H1 (cell line): ENCODE data around the gene TSC2. TPM values are rescaled to one million over a fixed set of nuclear protein-coding genes. Genes with fewer than 3 reads are reported as not detected.

Experiments used
- CTCF ChIA-PET: fragments of 300-600 bp; sonication (Branson Sonifier 250); formaldehyde crosslinking; loops from one replicate; lab custom pipeline; 2021; ENCODE audit not compliant: partially characterized antibody; lab: Charles Lee
- POLR2A ChIA-PET: fragments of 300-600 bp; sonication (Branson Sonifier 250); formaldehyde crosslinking; loops from one replicate; lab custom pipeline; 2021; ENCODE audit warnings: inconsistent platforms; ENCODE audit not compliant: partially characterized antibody; lab: Charles Lee
- DNase-seq, 2 experiments: peaks; one replicate each; pipeline versions ENCODE4 v3.0.0 to v3.0.0-alpha.2; 2010 to 2022; ENCODE audit warnings: low spot score in 2 of 2, low read depth in 1 of 2, mixed read lengths in 1 of 2
- FAIRE-seq: peaks from 2 replicates; lab custom pipeline; 2011; peaks lifted over from hg19 to GRCh38; lab: Jason Lieb, UNC
- H2AFZ ChIP-seq: 2 replicates; pipeline ENCODE4 v1.8.1; 2012; ENCODE audit warnings: low read length, inconsistent platforms
- H2AK5ac ChIP-seq: 2 replicates; pipeline ENCODE4 v1.6.1; 2013; ENCODE audit warnings: low read depth, low read length
- H2BK120ac ChIP-seq: replicated peaks from 2 replicates; pipeline ENCODE3; 2013; ENCODE audit warnings: low read depth, low read length, inconsistent platforms
- H2BK12ac ChIP-seq: 2 replicates; pipeline ENCODE4 v1.6.1; 2013; ENCODE audit warnings: low read depth, low read length
- H2BK15ac ChIP-seq: 2 replicates; pipeline ENCODE4 v1.6.1; 2013; ENCODE audit warnings: low read length
- H2BK20ac ChIP-seq: 2 replicates; pipeline ENCODE4 v1.6.1; 2013; ENCODE audit warnings: low read length
- H2BK5ac ChIP-seq: 2 replicates; pipeline ENCODE4 v1.6.1; 2013; ENCODE audit warnings: low read depth, low read length
- H3K14ac ChIP-seq: 2 replicates; pipeline ENCODE4 v1.6.1; 2013; ENCODE audit warnings: inconsistent platforms; ENCODE audit not compliant: insufficient read length
- H3K18ac ChIP-seq: 2 replicates; pipeline ENCODE4 v1.6.1; 2013; ENCODE audit warnings: low read length; ENCODE audit errors: extremely low read depth
- H3K23ac ChIP-seq: 2 replicates; pipeline ENCODE4 v1.6.1; 2013; ENCODE audit warnings: inconsistent platforms; ENCODE audit not compliant: insufficient read length
- H3K23me2 ChIP-seq: 2 replicates; pipeline ENCODE4 v1.6.1; 2013; ENCODE audit warnings: low read depth, low read length
- H3K27ac ChIP-seq: 2 replicates; pipeline ENCODE4 v1.6.1; 2011; ENCODE audit warnings: low read depth, low read length, inconsistent platforms
- H3K27me3 ChIP-seq, 4 experiments: replicated peaks in 1 of 4; 1 replicate in 1 of 4; 2 replicates in 3 of 4; pipeline versions ENCODE4 v1.6.1 to v1.8.1; 2011 to 2013; ENCODE audit warnings: low read length in 3 of 4, mild to moderate bottlenecking in 3 of 4, inconsistent platforms in 2 of 4, mixed read lengths in 2 of 4, moderate library complexity in 1 of 4; ENCODE audit not compliant: control insufficient read depth in 3 of 4, insufficient read depth in 3 of 4; ENCODE audit errors: extremely low read depth in 1 of 4
- H3K36me3 ChIP-seq, 4 experiments: 2 replicates each; pipeline versions ENCODE4 v1.6.1 to v1.8.1; 2011 to 2013; ENCODE audit warnings: mild to moderate bottlenecking in 4 of 4, low read length in 3 of 4, moderate library complexity in 2 of 4, control low read depth in 1 of 4, inconsistent platforms in 1 of 4; ENCODE audit not compliant: insufficient read depth in 4 of 4, control insufficient read depth in 2 of 4
- H3K4ac ChIP-seq: replicated peaks from 2 replicates; pipeline ENCODE3; 2013; ENCODE audit warnings: low read length, low read depth, mixed read lengths, inconsistent platforms; ENCODE audit not compliant: insufficient read length
- H3K4me1 ChIP-seq, 4 experiments: replicated peaks in 1 of 4; 1 replicate in 1 of 4; 2 replicates in 3 of 4; pipeline versions ENCODE4 v1.6.1 to v1.8.1; 2011 to 2013; ENCODE audit warnings: low read length in 3 of 4, inconsistent platforms in 2 of 4, mixed read lengths in 1 of 4; ENCODE audit not compliant: insufficient read depth in 4 of 4, control insufficient read depth in 3 of 4
- H3K4me2 ChIP-seq, 2 experiments: 2 replicates each; pipeline versions ENCODE4 v1.6.1 to v1.8.1; 2011 to 2013; ENCODE audit warnings: low read depth in 2 of 2, low read length in 2 of 2, control low read depth in 1 of 2, inconsistent platforms in 1 of 2, mild to moderate bottlenecking in 1 of 2; ENCODE audit not compliant: insufficient read depth in 1 of 2
- H3K4me3 ChIP-seq, 4 experiments: fragments of 200-600, 300-600 bp in 1 of 4; sonication (generic), shearing (Covaris generic), sonication (Bioruptor Twin) in 1 of 4; 2 replicates each; pipeline versions ENCODE4 v1.5.1 to v1.8.1; 2011 to 2016; ENCODE audit warnings: low read length in 4 of 4, low read depth in 3 of 4, control low read depth in 2 of 4, inconsistent platforms in 2 of 4, mild to moderate bottlenecking in 2 of 4, mixed read lengths in 1 of 4, moderate library complexity in 1 of 4; ENCODE audit not compliant: insufficient read depth in 2 of 4; ENCODE audit errors: extremely low read depth in 1 of 4
- H3K56ac ChIP-seq: replicated peaks from 2 replicates; pipeline ENCODE3; 2013; ENCODE audit warnings: low read depth, mild to moderate bottlenecking, mixed read lengths, low read length, inconsistent platforms; ENCODE audit not compliant: insufficient read length
- H3K79me1 ChIP-seq: 2 replicates; pipeline ENCODE4 v1.6.1; 2013; ENCODE audit warnings: low read depth, low read length, control low read depth
- H3K79me2 ChIP-seq, 2 experiments: 2 replicates each; pipeline versions ENCODE4 v1.6.1 to v1.8.1; 2012 to 2013; ENCODE audit warnings: low read length in 2 of 2, mild to moderate bottlenecking in 2 of 2, inconsistent platforms in 1 of 2; ENCODE audit not compliant: insufficient read depth in 2 of 2, control insufficient read depth in 1 of 2
- H3K9ac ChIP-seq, 4 experiments: replicated peaks in 1 of 4; 1 replicate in 1 of 4; 2 replicates in 3 of 4; pipeline versions ENCODE4 v1.6.1 to v1.8.1; 2011 to 2013; ENCODE audit warnings: low read depth in 3 of 4, low read length in 3 of 4, control low read depth in 2 of 4, mild to moderate bottlenecking in 2 of 4, moderate library complexity in 2 of 4, inconsistent platforms in 1 of 4; ENCODE audit errors: extremely low read depth in 1 of 4
- H3K9me3 ChIP-seq, 2 experiments: 2 replicates each; pipeline versions ENCODE4 v1.6.1 to v1.8.1; 2012 to 2013; ENCODE audit warnings: mild to moderate bottlenecking in 2 of 2, moderate library complexity in 2 of 2, control low read depth in 1 of 2, inconsistent platforms in 1 of 2, low read depth in 1 of 2, low read length in 1 of 2, mixed read lengths in 1 of 2; ENCODE audit not compliant: insufficient read depth in 2 of 2
- H4K20me1 ChIP-seq, 2 experiments: replicated peaks in 1 of 2; 2 replicates each; pipeline versions ENCODE3 to v1.8.1; 2011 to 2013; ENCODE audit warnings: inconsistent platforms in 2 of 2, low read length in 2 of 2, mild to moderate bottlenecking in 1 of 2; ENCODE audit not compliant: insufficient read depth in 2 of 2, control insufficient read depth in 1 of 2
- H4K5ac ChIP-seq: 2 replicates; pipeline ENCODE4 v1.6.1; 2013; ENCODE audit warnings: low read length, low read depth, mixed read lengths, inconsistent platforms; ENCODE audit not compliant: insufficient read length
- H4K8ac ChIP-seq: 2 replicates; pipeline ENCODE4 v1.8.0; 2013; ENCODE audit warnings: mild to moderate bottlenecking, moderate library complexity, low read length, inconsistent platforms; ENCODE audit not compliant: insufficient read depth; ENCODE audit errors: extremely low read depth
- H4K91ac ChIP-seq: replicated peaks from 2 replicates; pipeline ENCODE3; 2013; ENCODE audit warnings: low read length, mixed read lengths, inconsistent platforms; ENCODE audit not compliant: insufficient read length
- BCL11A ChIP-seq, 2 experiments: IDR thresholded peaks; one replicate each; pipeline ENCODE4 v1.6.1; 2011; ENCODE audit warnings: low read depth in 2 of 2, low read length in 2 of 2, mild to moderate bottlenecking in 2 of 2
- CBX5 ChIP-seq: fragments of 300-800, 300-1000 bp; sonication (generic); IDR thresholded peaks from 2 replicates; pipeline ENCODE4 v1.7.1; 2016; ENCODE audit warnings: antibody characterized with exemption, low read length, low read depth
- CHD2 ChIP-seq: IDR thresholded peaks from 2 replicates; pipeline ENCODE4 v1.6.1; 2012; ENCODE audit warnings: low read length, improper control_type of control experiment
- EP300 ChIP-seq, 2 experiments: IDR thresholded peaks; 1 replicate in 1 of 2; 2 replicates in 1 of 2; pipeline ENCODE4 v1.6.1; 2011 to 2012; ENCODE audit warnings: low read depth in 2 of 2, low read length in 2 of 2, mild to moderate bottlenecking in 2 of 2, borderline replicate concordance in 1 of 2, inconsistent platforms in 1 of 2, moderate library complexity in 1 of 2
- GABPA ChIP-seq: IDR thresholded peaks from 2 replicates; pipeline ENCODE4 v1.6.1; 2011; ENCODE audit warnings: mild to moderate bottlenecking, low read length, moderate library complexity, borderline replicate concordance; ENCODE audit not compliant: insufficient read depth
- JUND ChIP-seq: IDR thresholded peaks from 2 replicates; pipeline ENCODE4 v1.6.1; 2011; ENCODE audit warnings: mild to moderate bottlenecking, improper control_type of control experiment, low read length
- SAP30 ChIP-seq: fragments of 300-600 bp; sonication (generic); IDR thresholded peaks from 2 replicates; pipeline ENCODE4 v1.7.1; 2012; ENCODE audit warnings: low read length, moderate library complexity, mild to moderate bottlenecking, inconsistent platforms; ENCODE audit not compliant: insufficient read depth, insufficient replicate concordance
- SIN3A ChIP-seq, 2 experiments: IDR thresholded peaks in 1 of 2; conservative IDR thresholded peaks in 1 of 2; 2 replicates each; pipeline ENCODE4 v1.6.1; 2011 to 2012; ENCODE audit warnings: low read length in 2 of 2, improper control_type of control experiment in 1 of 2, low read depth in 1 of 2, mild to moderate bottlenecking in 1 of 2
- SP2 ChIP-seq: IDR thresholded peaks from 2 replicates; pipeline ENCODE4 v1.6.1; 2012; ENCODE audit warnings: mild to moderate bottlenecking, low read length, inconsistent platforms
- TBP ChIP-seq: IDR thresholded peaks from 2 replicates; pipeline ENCODE4 v1.6.1; 2011; ENCODE audit warnings: low read depth, low read length, improper control_type of control experiment
- TEAD4 ChIP-seq: IDR thresholded peaks from 2 replicates; pipeline ENCODE4 v1.6.1; 2012; ENCODE audit warnings: low read depth, low read length, inconsistent platforms, mixed read lengths
- YY1 ChIP-seq: IDR thresholded peaks from 2 replicates; pipeline ENCODE4 v1.6.1; 2011; ENCODE audit warnings: low read depth, mild to moderate bottlenecking, low read length
- WGBS, 2 experiments: shearing (Covaris generic) in 1 of 2; methylation state at CpG; one replicate each; pipeline versions ENCODE4 v1.1.6 to v1.1.7; 2013 to 2015; ENCODE audit warnings: low lambda C conversion rate in 2 of 2, mixed read lengths in 2 of 2, inconsistent platforms in 1 of 2, low coverage in 1 of 2, missing lambda C conversion rate in 1 of 2; ENCODE audit not compliant: insufficient replicate concordance in 2 of 2, insufficient coverage in 1 of 2, insufficient read length in 1 of 2; ENCODE audit errors: extremely low coverage in 1 of 2, missing lambda C conversion rate in 1 of 2; 5-methylcytosine and 5-hydroxymethylcytosine counted together
- polyA plus RNA-seq, 7 experiments: library from polyadenylated mRNA; depleted of rRNA in 3 of 7; stranded (reverse) in 5 of 7; unstranded in 2 of 7; fragments of >200 nt in 5 of 7; fragments of 200-250 nt in 2 of 7; gene quantifications; 1 replicate in 5 of 7; 2 replicates in 1 of 7; 4 replicates in 1 of 7; pipeline versions ENCODE4 v1.2.1 to v1.2.3, GENCODE V29; 2011 to 2013; ENCODE audit warnings: missing spikeins in 2 of 7, mixed read lengths in 2 of 7
- total RNA-seq: library from RNA; stranded (reverse); fragmentation: NEBNext Ultra II Directional; extraction: Animal tissue kit (Norgen Biotek cat#: 25700); gene quantifications from 2 replicates; pipeline ENCODE4 v1.2.1, GENCODE V29; 2021

TSC2 gene
- total and polyA plus RNA-seq, 2 of the 8 experiments (the other 6 are each of a cell fraction or from before 2014, with no cell fraction given) = 65.9 to 96.6 TPM

- Histone ChIP-seq H3K36me3 (peaks cover 0 to 10% (median 2%) of the 10 kb centered on the region in 4 experiments; a peak in 4 of 8 replicates), H3K4me1 (peaks cover 0 to 2% (median 0%) of the 10 kb centered on the region in 4 experiments; a peak in 1 of 7 replicates), H4K8ac (peak overlapping the region; percentile 25; the same call in 1 of the 2 replicates), H2BK15ac (no peak overlapping the region), H3K23ac (no peak overlapping the region), H3K14ac (no peak overlapping the region), H2BK12ac (no peak overlapping the region), H2AFZ (no peak overlapping the region), H2AK5ac (no peak overlapping the region), H3K23me2 (no peaks in the 10 kb centered on the region), H3K4me2 (no peak overlapping the region), H3K27me3 (no peaks in the 10 kb centered on the region), H2BK20ac (no peak overlapping the region), H3K27ac (no peak overlapping the region), H3K56ac (no peak overlapping the region), H2BK120ac (no peak overlapping the region), H3K4ac (no peak overlapping the region), H4K20me1 (peaks cover 5 to 14% of the 10 kb centered on the region in 2 experiments), H3K9me3 (no peaks in the 10 kb centered on the region), H3K79me2 (no peaks in the 10 kb centered on the region), H3K79me1 (no peaks in the 10 kb centered on the region), H3K9ac (no peak overlapping the region), H2BK5ac (no peak overlapping the region), H4K5ac (no peak overlapping the region), H3K18ac (no peak overlapping the region), H4K91ac (no peak overlapping the region), H3K4me3 (no peak overlapping the region)
- ChIA-PET POLR2A (no interaction called here), CTCF (no interaction called here)
- FAIRE-seq = no peak
- 97% methylated on average over 13 of the region's 25 CpGs; no CpG with 5 or more reads in 1 of the 2 experiments for WGBS, 2 experiments
- DNase-seq = no peak
- TF ChIP-seq BCL11A (IDR thresholded peaks at IDR 0.05; ENCODE audit: low read depth in 2 of 2, low read length in 2 of 2) = no peak
- no peak for TF ChIP-seq SP2
- no peak for TF ChIP-seq CBX5
- no peak for TF ChIP-seq YY1
- no peak for TF ChIP-seq SAP30
- TF ChIP-seq CHD2 = no peak
- TF ChIP-seq JUND = no peak
- TF ChIP-seq SIN3A (conservative IDR thresholded peaks at IDR 0.05 in 1 of 2, IDR thresholded peaks at IDR 0.05 in 1 of 2; ENCODE audit: low read depth in 1 of 2, low read length in 2 of 2) = no peak
- no peak for TF ChIP-seq TEAD4
- no peak for TF ChIP-seq EP300 (IDR thresholded peaks at IDR 0.05; ENCODE audit: borderline replicate concordance in 1 of 2, low read depth in 2 of 2, low read length in 2 of 2)
- TF ChIP-seq GABPA = no peak
- TF ChIP-seq TBP = no peak
Measured at GRCh38 chr16:2096853-2097595, 49.2 kb downstream of the TSC2 start.
